BLaER1 treated with 17β-estradiol and CSF1 and Interleukin-3, amounts not matched to agents 10 nM and 100 nM (cell line): ENCODE data around the gene SLC22A2.

Source experiments
- H3K27ac ChIP-seq, 11 experiments: shearing (Covaris generic); formaldehyde crosslinking; 2 replicates each; pipeline ENCODE4 v1.8.1; 2022
- H3K27me3 ChIP-seq, 11 experiments: shearing (Covaris generic); formaldehyde crosslinking; 2 replicates each; pipeline ENCODE4 v1.8.1; 2022
- H3K36me3 ChIP-seq, 11 experiments: shearing (Covaris generic); formaldehyde crosslinking; 2 replicates each; pipeline ENCODE4 v1.8.1; 2022
- H3K4me1 ChIP-seq, 10 experiments: shearing (Covaris generic); formaldehyde crosslinking; 2 replicates each; pipeline ENCODE4 v1.8.1; 2022
- H3K4me2 ChIP-seq, 11 experiments: shearing (Covaris generic); formaldehyde crosslinking; 2 replicates each; pipeline ENCODE4 v1.8.1; 2022
- H3K4me3 ChIP-seq, 10 experiments: shearing (Covaris generic); formaldehyde crosslinking; 2 replicates each; pipeline ENCODE4 v1.8.1; 2022
- H3K9ac ChIP-seq, 11 experiments: shearing (Covaris generic); formaldehyde crosslinking; 2 replicates each; pipeline ENCODE4 v1.8.1; 2022
- H3K9me3 ChIP-seq, 11 experiments: shearing (Covaris generic); formaldehyde crosslinking; replicated peaks in 1 of 11; 2 replicates each; pipeline ENCODE4 v1.8.1; 2022
- H4K20me1 ChIP-seq, 11 experiments: shearing (Covaris generic); formaldehyde crosslinking; 2 replicates each; pipeline ENCODE4 v1.8.1; 2022
- Cebpa-rat ChIP-seq, 11 experiments: shearing (Covaris generic); IDR thresholded peaks; 2 replicates each; pipeline ENCODE4 v1.8.1; 2022

Gene SLC22A2

GRCh38 chr6:160276126-160276525 is 17.5 kb upstream of the SLC22A2 start:
- peaks cover 0 to 6% (median 0%) of the 10 kb centered on the region in 11 experiments; a peak in 1 of 22 replicates for H3K9me3 ChIP-seq
- no peak overlapping the region for H3K9ac ChIP-seq
- H3K36me3 ChIP-seq: no peaks in the 10 kb centered on the region

GRCh38 chr6:160275511-160276003 is 16.9 kb upstream of the SLC22A2 start:
- Histone ChIP-seq H3K4me3 (no peak overlapping the region), H3K9ac (no peak overlapping the region), H3K27me3 (no peaks in the 10 kb centered on the region), H3K4me2 (no peak overlapping the region), H3K4me1 (no peaks in the 10 kb centered on the region), H4K20me1 (no peaks in the 10 kb centered on the region), H3K36me3 (no peaks in the 10 kb centered on the region), H3K9me3 (peaks cover 0 to 6% (median 0%) of the 10 kb centered on the region in 11 experiments; a peak in 1 of 22 replicates), H3K27ac (no peak overlapping the region)
- TF ChIP-seq Cebpa-rat (IDR thresholded peaks at IDR 0.05): no peak

More at GRCh38 chr6:160276126-160276525, 17.5 kb upstream of the SLC22A2 start:
- Histone ChIP-seq H3K27me3 (no peaks in the 10 kb centered on the region), H3K4me1 (no peaks in the 10 kb centered on the region), H3K4me3 (no peak overlapping the region), H3K4me2 (no peak overlapping the region), H4K20me1 (no peaks in the 10 kb centered on the region), H3K27ac (no peak overlapping the region)
- no peak for TF ChIP-seq Cebpa-rat (IDR thresholded peaks at IDR 0.05)

- Histone ChIP-seq H3K27ac (no peak overlapping the region), H3K4me2 (no peak overlapping the region), H3K27me3 (no peaks in the 10 kb centered on the region), H3K36me3 (no peaks in the 10 kb centered on the region), H4K20me1 (no peaks in the 10 kb centered on the region), H3K9ac (no peak overlapping the region), H3K9me3 (peaks cover 0 to 4% (median 0%) of the 10 kb centered on the region in 11 experiments; a peak in 1 of 22 replicates), H3K4me3 (no peak overlapping the region), H3K4me1 (no peaks in the 10 kb centered on the region)
- TF ChIP-seq Cebpa-rat (IDR thresholded peaks at IDR 0.05): no peak
These were observed 16.4 kb upstream of the SLC22A2 start for GRCh38 chr6:160274871-160275510.

- no peak for TF ChIP-seq Cebpa-rat (IDR thresholded peaks at IDR 0.05)
- Histone ChIP-seq H3K36me3 (no peaks in the 10 kb centered on the region), H3K4me1 (no peaks in the 10 kb centered on the region), H3K4me2 (no peak overlapping the region), H3K27me3 (no peaks in the 10 kb centered on the region), H3K27ac (no peak overlapping the region), H3K9ac (no peak overlapping the region), H3K9me3 (no peaks in the 10 kb centered on the region), H3K4me3 (no peak overlapping the region), H4K20me1 (no peaks in the 10 kb centered on the region)
These were observed 15.1 kb upstream of the SLC22A2 start for GRCh38 chr6:160273750-160274149.

- Histone ChIP-seq H3K4me2 (no peak overlapping the region), H4K20me1 (no peaks in the 10 kb centered on the region), H3K4me3 (no peak overlapping the region), H3K9ac (no peak overlapping the region), H3K4me1 (no peaks in the 10 kb centered on the region), H3K36me3 (no peaks in the 10 kb centered on the region), H3K27me3 (no peaks in the 10 kb centered on the region), H3K9me3 (no peaks in the 10 kb centered on the region), H3K27ac (no peak overlapping the region)
- TF ChIP-seq Cebpa-rat (IDR thresholded peaks at IDR 0.05): no peak
These were observed 14.6 kb upstream of the SLC22A2 start for GRCh38 chr6:160273196-160273595.

- Histone ChIP-seq H3K27me3 (no peaks in the 10 kb centered on the region), H3K4me3 (no peak overlapping the region), H3K27ac (no peak overlapping the region), H3K36me3 (no peaks in the 10 kb centered on the region), H3K4me2 (no peak overlapping the region), H3K9ac (no peak overlapping the region), H4K20me1 (no peaks in the 10 kb centered on the region), H3K4me1 (no peaks in the 10 kb centered on the region), H3K9me3 (no peaks in the 10 kb centered on the region)
- no peak for TF ChIP-seq Cebpa-rat (IDR thresholded peaks at IDR 0.05)
These were observed 14.1 kb upstream of the SLC22A2 start for GRCh38 chr6:160272707-160273106.

- Histone ChIP-seq H3K36me3 (no peaks in the 10 kb centered on the region), H3K27me3 (no peaks in the 10 kb centered on the region), H3K9me3 (no peaks in the 10 kb centered on the region), H3K27ac (no peak overlapping the region), H3K9ac (no peak overlapping the region), H3K4me1 (0 out of 20 replicates have a peak, but pooled peaks cover 0 to 4% (median 0%) of the 10 kb centered on the region in 10 experiments), H3K4me2 (no peak overlapping the region), H3K4me3 (no peak overlapping the region), H4K20me1 (no peaks in the 10 kb centered on the region)
- no peak for TF ChIP-seq Cebpa-rat (IDR thresholded peaks at IDR 0.05)
These were observed 11.7 kb upstream of the SLC22A2 start for GRCh38 chr6:160270347-160270746.

- Histone ChIP-seq H3K9me3 (no peaks in the 10 kb centered on the region), H3K27me3 (no peaks in the 10 kb centered on the region), H3K27ac (no peak overlapping the region), H3K4me3 (no peak overlapping the region), H4K20me1 (no peaks in the 10 kb centered on the region), H3K36me3 (no peaks in the 10 kb centered on the region), H3K4me1 (0 out of 20 replicates have a peak, but pooled peaks cover 0 to 4% (median 0%) of the 10 kb centered on the region in 10 experiments), H3K9ac (no peak overlapping the region), H3K4me2 (no peak overlapping the region)
- no peak for TF ChIP-seq Cebpa-rat (IDR thresholded peaks at IDR 0.05)
These were observed 11.2 kb upstream of the SLC22A2 start for GRCh38 chr6:160269771-160270170.

GRCh38 chr6:160269023-160269521 is 10.5 kb upstream of the SLC22A2 start:
- H3K4me1 ChIP-seq: 0 out of 20 replicates have a peak, but pooled peaks cover 0 to 4% (median 0%) of the 10 kb centered on the region in 10 experiments
- no peak overlapping the region for H3K9ac ChIP-seq
- H3K27ac ChIP-seq: no peak overlapping the region
- no peaks in the 10 kb centered on the region for H3K27me3 ChIP-seq
- TF ChIP-seq Cebpa-rat (IDR thresholded peaks at IDR 0.05): no peak
- no peaks in the 10 kb centered on the region for H3K9me3 ChIP-seq
- no peak overlapping the region for H3K4me2 ChIP-seq
- H4K20me1 ChIP-seq: no peaks in the 10 kb centered on the region
- H3K4me3 ChIP-seq: no peak overlapping the region
- no peaks in the 10 kb centered on the region for H3K36me3 ChIP-seq

- no peak overlapping the region for H3K4me3 ChIP-seq
- H4K20me1 ChIP-seq: no peaks in the 10 kb centered on the region
- no peak overlapping the region for H3K4me2 ChIP-seq
- H3K27me3 ChIP-seq: no peaks in the 10 kb centered on the region
- no peaks in the 10 kb centered on the region for H3K36me3 ChIP-seq
- TF ChIP-seq Cebpa-rat (IDR thresholded peaks at IDR 0.05): no peak
- H3K9me3 ChIP-seq: no peaks in the 10 kb centered on the region
- H3K27ac ChIP-seq: no peak overlapping the region
- no peak overlapping the region for H3K9ac ChIP-seq
- peaks cover 0 to 10% (median 0%) of the 10 kb centered on the region in 10 experiments; a peak in 5 of 20 replicates for H3K4me1 ChIP-seq
These were observed 8.5 kb upstream of the SLC22A2 start for GRCh38 chr6:160267102-160267501.
